ENCODE data around the gene TBX20. TPM values are rescaled to one million over a fixed set of nuclear protein-coding genes. Genes with fewer than 3 reads are reported as not detected.
"Not testable (repeated sequence)": the region's sequence is repeated elsewhere in the genome, so short reads cannot be mapped to it uniquely, and the experiment has no call there.

The TBX20 gene
- total RNA-seq, 1 experiment from 2014 or later: 2.5 TPM

- POLR2A ChIA-PET; H3K4me3 Mint-ChIP-seq (ENCODE audit: unreplicated experiment); H3K27me3 Mint-ChIP-seq (ENCODE audit: insufficient read depth, unreplicated experiment); H3K36me3 Mint-ChIP-seq (ENCODE audit: insufficient read depth, unreplicated experiment); BruUV-seq (replicated peaks); H3K4me1 ChIP-seq; H3K9me3 Mint-ChIP-seq (ENCODE audit: unreplicated experiment); H3K27me3 ChIP-seq (replicated peaks; ENCODE audit: control insufficient read depth, insufficient read depth, low read length); CTCF ChIA-PET; H3K36me3 ChIP-seq (ENCODE audit: control insufficient read depth, insufficient read depth, low read length); H3K9me3 ChIP-seq; H3K4me3 ChIP-seq (ENCODE audit: low read depth, low read length); DNase-seq; H3K4me1 Mint-ChIP-seq (ENCODE audit: low read depth, unreplicated experiment); H3K27ac Mint-ChIP-seq (ENCODE audit: unreplicated experiment): not testable (repeated sequence)
- intact Hi-C loops (cut with micrococcal nuclease; ENCODE audit: unreplicated experiment): loop anchor here (5.0 kb wide), 1 partner anchor 243 kb away; no protein-coding TSS in a partner anchor
Observed at GRCh38 chr7:35183873-35184503, 69.9 kb downstream of the TBX20 start.

- H3K4me1 Mint-ChIP-seq (ENCODE audit: low read depth, unreplicated experiment); DNase-seq; H3K36me3 Mint-ChIP-seq (ENCODE audit: insufficient read depth, unreplicated experiment); H3K9me3 ChIP-seq; POLR2A ChIA-PET; H3K4me1 ChIP-seq; BruUV-seq (replicated peaks); H3K9me3 Mint-ChIP-seq (ENCODE audit: unreplicated experiment); H3K4me3 Mint-ChIP-seq (ENCODE audit: unreplicated experiment); H3K4me3 ChIP-seq (ENCODE audit: low read depth, low read length); H3K36me3 ChIP-seq (ENCODE audit: control insufficient read depth, insufficient read depth, low read length); CTCF ChIA-PET; H3K27me3 ChIP-seq (replicated peaks; ENCODE audit: control insufficient read depth, insufficient read depth, low read length); H3K27ac Mint-ChIP-seq (ENCODE audit: unreplicated experiment): not testable (repeated sequence)
- intact Hi-C loops (cut with micrococcal nuclease; ENCODE audit: unreplicated experiment): loop anchor here (5.0 kb wide), 1 partner anchor 247 kb away; no protein-coding TSS in a partner anchor
- H3K27me3 Mint-ChIP-seq (ENCODE audit: insufficient read depth, unreplicated experiment): peaks cover 16% of the 10 kb centered on the region
Observed at GRCh38 chr7:35180665-35181064, 73.2 kb downstream of the TBX20 start.

- CTCF ChIA-PET; intact Hi-C loops (cut with micrococcal nuclease; ENCODE audit: unreplicated experiment); H3K4me1 Mint-ChIP-seq (ENCODE audit: low read depth, unreplicated experiment); H3K36me3 Mint-ChIP-seq (ENCODE audit: insufficient read depth, unreplicated experiment); H3K9me3 Mint-ChIP-seq (ENCODE audit: unreplicated experiment); H3K4me3 Mint-ChIP-seq (ENCODE audit: unreplicated experiment); POLR2A ChIA-PET; H3K9me3 ChIP-seq; H3K36me3 ChIP-seq (ENCODE audit: control insufficient read depth, insufficient read depth, low read length); BruUV-seq (replicated peaks); H3K4me3 ChIP-seq (ENCODE audit: low read depth, low read length); H3K4me1 ChIP-seq; H3K27ac Mint-ChIP-seq (ENCODE audit: unreplicated experiment); H3K27me3 ChIP-seq (replicated peaks; ENCODE audit: control insufficient read depth, insufficient read depth, low read length); DNase-seq: not testable (repeated sequence)
- H3K27me3 Mint-ChIP-seq (ENCODE audit: insufficient read depth, unreplicated experiment): peaks cover 15% of the 10 kb centered on the region
Observed at GRCh38 chr7:35173176-35173575, 80.7 kb downstream of the TBX20 start.

GRCh38 chr7:35172131-35172530, 81.8 kb downstream of the TBX20 start:
- POLR2A ChIA-PET: not testable (repeated sequence)
- peaks cover 12% of the 10 kb centered on the region for H3K27me3 Mint-ChIP-seq (ENCODE audit: insufficient read depth, unreplicated experiment)

GRCh38 chr7:35167658-35168057, 86.2 kb downstream of the TBX20 start:
- peaks cover 14% of the 10 kb centered on the region for H3K27me3 Mint-ChIP-seq (ENCODE audit: insufficient read depth, unreplicated experiment)
- DNase-seq; H3K9me3 Mint-ChIP-seq (ENCODE audit: unreplicated experiment); H3K36me3 Mint-ChIP-seq (ENCODE audit: insufficient read depth, unreplicated experiment); H3K27me3 ChIP-seq (replicated peaks; ENCODE audit: control insufficient read depth, insufficient read depth, low read length); intact Hi-C loops (cut with micrococcal nuclease; ENCODE audit: unreplicated experiment); H3K27ac Mint-ChIP-seq (ENCODE audit: unreplicated experiment); H3K36me3 ChIP-seq (ENCODE audit: control insufficient read depth, insufficient read depth, low read length); H3K4me3 ChIP-seq (ENCODE audit: low read depth, low read length); BruUV-seq (replicated peaks); CTCF ChIA-PET; H3K4me1 ChIP-seq; H3K4me3 Mint-ChIP-seq (ENCODE audit: unreplicated experiment); H3K4me1 Mint-ChIP-seq (ENCODE audit: low read depth, unreplicated experiment); POLR2A ChIA-PET; H3K9me3 ChIP-seq: not testable (repeated sequence)

More at GRCh38 chr7:35172131-35172530, 81.8 kb downstream of the TBX20 start:
- H3K4me3 ChIP-seq (ENCODE audit: low read depth, low read length); H3K36me3 ChIP-seq (ENCODE audit: control insufficient read depth, insufficient read depth, low read length); BruUV-seq (replicated peaks); H3K4me1 Mint-ChIP-seq (ENCODE audit: low read depth, unreplicated experiment); H3K9me3 ChIP-seq; H3K27ac Mint-ChIP-seq (ENCODE audit: unreplicated experiment); H3K4me3 Mint-ChIP-seq (ENCODE audit: unreplicated experiment); CTCF ChIA-PET; H3K36me3 Mint-ChIP-seq (ENCODE audit: insufficient read depth, unreplicated experiment); H3K4me1 ChIP-seq; H3K27me3 ChIP-seq (replicated peaks; ENCODE audit: control insufficient read depth, insufficient read depth, low read length); H3K9me3 Mint-ChIP-seq (ENCODE audit: unreplicated experiment); intact Hi-C loops (cut with micrococcal nuclease; ENCODE audit: unreplicated experiment); DNase-seq: not testable (repeated sequence)

GRCh38 chr7:35167158-35167557, 86.7 kb downstream of the TBX20 start:
- DNase-seq; H3K4me1 Mint-ChIP-seq (ENCODE audit: low read depth, unreplicated experiment); CTCF ChIA-PET; H3K36me3 Mint-ChIP-seq (ENCODE audit: insufficient read depth, unreplicated experiment); H3K36me3 ChIP-seq (ENCODE audit: control insufficient read depth, insufficient read depth, low read length); H3K9me3 ChIP-seq; H3K27me3 ChIP-seq (replicated peaks; ENCODE audit: control insufficient read depth, insufficient read depth, low read length); H3K4me3 Mint-ChIP-seq (ENCODE audit: unreplicated experiment); intact Hi-C loops (cut with micrococcal nuclease; ENCODE audit: unreplicated experiment); H3K4me3 ChIP-seq (ENCODE audit: low read depth, low read length); H3K9me3 Mint-ChIP-seq (ENCODE audit: unreplicated experiment); H3K27ac Mint-ChIP-seq (ENCODE audit: unreplicated experiment); POLR2A ChIA-PET; BruUV-seq (replicated peaks); H3K4me1 ChIP-seq: not testable (repeated sequence)
- peaks cover 14% of the 10 kb centered on the region for H3K27me3 Mint-ChIP-seq (ENCODE audit: insufficient read depth, unreplicated experiment)

- CTCF ChIA-PET; H3K36me3 Mint-ChIP-seq (ENCODE audit: insufficient read depth, unreplicated experiment); H3K27me3 ChIP-seq (replicated peaks; ENCODE audit: control insufficient read depth, insufficient read depth, low read length); H3K4me3 ChIP-seq (ENCODE audit: low read depth, low read length); H3K36me3 ChIP-seq (ENCODE audit: control insufficient read depth, insufficient read depth, low read length); H3K9me3 Mint-ChIP-seq (ENCODE audit: unreplicated experiment); BruUV-seq (replicated peaks); DNase-seq; H3K4me1 Mint-ChIP-seq (ENCODE audit: low read depth, unreplicated experiment); H3K9me3 ChIP-seq; intact Hi-C loops (cut with micrococcal nuclease; ENCODE audit: unreplicated experiment); H3K4me1 ChIP-seq; H3K27ac Mint-ChIP-seq (ENCODE audit: unreplicated experiment); H3K4me3 Mint-ChIP-seq (ENCODE audit: unreplicated experiment); H3K27me3 Mint-ChIP-seq (ENCODE audit: insufficient read depth, unreplicated experiment); POLR2A ChIA-PET: not testable (repeated sequence)
Observed at GRCh38 chr7:35161059-35161740, 92.7 kb downstream of the TBX20 start.
